Thyroid gland (tissue), 4 donors: ENCODE data around the gene PDZD2. TPM values are rescaled to one million over a fixed set of nuclear protein-coding genes. Genes with fewer than 3 reads are reported as not detected.

Source experiments
- DNase-seq, 2 donors: peaks; one replicate each; pipeline ENCODE4 v3.0.0-alpha.2; 2019
- H3K27ac ChIP-seq, 3 donors: fragments of 200-600 bp; sonication (generic); 1 replicate in 2 of 3; 2 replicates in 1 of 3; pipeline ENCODE4 v1.5.1; 2016 to 2019; ENCODE audit warnings: mild to moderate bottlenecking in 1 of 3, moderate library complexity in 1 of 3
- H3K27me3 ChIP-seq: fragments of 200-600 bp; sonication (generic); one replicate; pipeline ENCODE4 v1.5.1; 2019
- H3K36me3 ChIP-seq, 2 donors: fragments of 200-600 bp; sonication (generic); one replicate each; pipeline ENCODE4 v1.5.1; 2016 to 2019
- H3K4me1 ChIP-seq, 2 donors: fragments of 200-600 bp; sonication (generic); one replicate each; pipeline ENCODE4 v1.5.1; 2017 to 2019
- H3K4me3 ChIP-seq, 3 donors: fragments of 200-600 bp; sonication (generic); replicated peaks in 1 of 3; 1 replicate in 2 of 3; 2 replicates in 1 of 3; pipeline ENCODE4 v1.5.1; 2016; ENCODE audit warnings: mild to moderate bottlenecking in 1 of 3
- H3K9me3 ChIP-seq: fragments of 200-600 bp; sonication (generic); one replicate; pipeline ENCODE4 v1.5.1; 2017
- CTCF ChIP-seq, 6 experiments: fragments of 200-600 bp in 3 of 6; fragments of 450-650 bp in 3 of 6; sonication (generic) in 3 of 6; IDR thresholded peaks; one replicate each; pipeline ENCODE4 v1.5.1; 2016 to 2019; ENCODE audit warnings: antibody characterized with exemption in 6 of 6, mild to moderate bottlenecking in 2 of 6, inconsistent platforms in 1 of 6, moderate library complexity in 1 of 6
- POLR2A ChIP-seq, 2 donors: fragments of 450-650 bp; IDR thresholded peaks; one replicate each; pipeline ENCODE4 v1.6.1; 2017; ENCODE audit warnings: antibody characterized with exemption in 2 of 2, mild to moderate bottlenecking in 2 of 2, moderate library complexity in 1 of 2
- WGBS, 2 donors: methylation state at CpG; one replicate each; pipeline ENCODE4 v1.1.5; 2017; 5-methylcytosine and 5-hydroxymethylcytosine counted together
- intact Hi-C: fragments of 100-400 bp; cut with DNase I; formaldehyde crosslinking; loops from one replicate; pipeline ENCODE4 v1.15.1; 2023
- total RNA-seq, 4 donors: library from RNA; depleted of rRNA; stranded (reverse); fragments of >200 nt; gene quantifications; one replicate each; pipeline ENCODE4 v1.2.3, GENCODE V29; 2016

The PDZD2 gene
- total RNA-seq, 4 donors from 2014 or later, result 1.8 to 4.5 (median 3.9) TPM

DNA sequence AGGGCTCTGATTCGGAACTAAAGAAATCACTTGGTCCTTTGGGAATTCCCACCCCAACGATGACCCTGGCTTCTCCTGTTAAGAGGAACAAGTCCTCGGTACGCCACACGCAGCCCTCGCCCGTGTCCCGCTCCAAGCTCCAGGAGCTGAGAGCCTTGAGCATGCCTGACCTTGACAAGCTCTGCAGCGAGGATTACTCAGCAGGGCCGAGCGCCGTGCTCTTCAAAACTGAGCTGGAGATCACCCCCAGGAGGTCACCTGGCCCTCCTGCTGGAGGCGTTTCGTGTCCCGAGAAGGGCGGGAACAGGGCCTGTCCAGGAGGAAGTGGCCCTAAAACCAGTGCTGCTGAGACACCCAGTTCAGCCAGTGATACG lies 451.8 kb downstream of the PDZD2 start:
- intact Hi-C loops, result loop anchor here (5.0 kb wide), 2 partner anchors 263 to 508 kb away; no protein-coding TSS in a partner anchor
- no peaks in the 10 kb centered on the region for H3K36me3 ChIP-seq
- H3K27ac ChIP-seq, result no peak overlapping the region
- H3K4me3 ChIP-seq, result no peak overlapping the region
- TF ChIP-seq POLR2A (IDR thresholded peaks at IDR 0.05), result no peak
- TF ChIP-seq CTCF (IDR thresholded peaks at IDR 0.05), result no peak
- no peak for DNase-seq
- H3K27me3 ChIP-seq, result no peaks in the 10 kb centered on the region
- H3K9me3 ChIP-seq, result no peaks in the 10 kb centered on the region
- 91 to 92% methylated on average over 17 of the region's 17 CpGs for WGBS, 2 donors
- peaks cover 0 to 5% of the 10 kb centered on the region in 2 donors for H3K4me1 ChIP-seq

GRCh38 chr5:32092938-32093812 lies 454.2 kb downstream of the PDZD2 start:
- Histone ChIP-seq H3K27me3 (no peaks in the 10 kb centered on the region), H3K9me3 (no peaks in the 10 kb centered on the region), H3K27ac (no peak overlapping the region), H3K4me1 (peaks cover 0 to 5% of the 10 kb centered on the region in 2 donors), H3K4me3 (no peak overlapping the region), H3K36me3 (no peaks in the 10 kb centered on the region)
- 55 to 58% methylated on average over 20 of the region's 20 CpGs for WGBS, 2 donors
- intact Hi-C loops, result loop anchor here (5.0 kb wide), 2 partner anchors 266 to 511 kb away; no protein-coding TSS in a partner anchor
- peak; percentile 66 to 70 for DNase-seq
- TF ChIP-seq CTCF (IDR thresholded peaks at IDR 0.05) (peak; percentile 40 to 92 (median 76)), POLR2A (IDR thresholded peaks at IDR 0.05) (no peak)

- WGBS, 2 donors, result 82 to 83% methylated on average over 5 of the region's 5 CpGs
- TF ChIP-seq POLR2A (IDR thresholded peaks at IDR 0.05) (no peak), CTCF (IDR thresholded peaks at IDR 0.05) (no peak)
- Histone ChIP-seq H3K9me3 (no peaks in the 10 kb centered on the region), H3K36me3 (no peaks in the 10 kb centered on the region), H3K27me3 (no peaks in the 10 kb centered on the region), H3K4me1 (peaks cover 0 to 8% of the 10 kb centered on the region in 2 donors), H3K4me3 (no peak overlapping the region), H3K27ac (no peak overlapping the region)
- intact Hi-C loops, result loop anchor here (5.0 kb wide), 2 partner anchors 267 to 512 kb away; no protein-coding TSS in a partner anchor
- DNase-seq, result no peak
These were observed 455.8 kb downstream of the PDZD2 start for GRCh38 chr5:32094691-32095090.

GRCh38 chr5:32095261-32095671 lies 456.3 kb downstream of the PDZD2 start:
- Histone ChIP-seq H3K9me3 (no peaks in the 10 kb centered on the region), H3K27me3 (no peaks in the 10 kb centered on the region), H3K4me3 (no peak overlapping the region), H3K4me1 (peaks cover 0 to 8% of the 10 kb centered on the region in 2 donors), H3K27ac (no peak overlapping the region), H3K36me3 (no peaks in the 10 kb centered on the region)
- 57 to 67% methylated on average over 7 of the region's 7 CpGs for WGBS, 2 donors
- TF ChIP-seq POLR2A (IDR thresholded peaks at IDR 0.05) (no peak), CTCF (IDR thresholded peaks at IDR 0.05) (no peak)
- intact Hi-C loops, result no loop called here
- DNase-seq, result no peak
